HepG2 (cell line): ENCODE measurements around the gene ABCA4. TPM values are rescaled to one million over a fixed set of nuclear protein-coding genes. Genes with fewer than 3 reads are reported as not detected.
A peak's percentile ranks its signal among the peaks of the same experiment; 100 is the strongest.

ENCODE experiments used
- ARID2 ChIP-seq: sonication (generic); formaldehyde crosslinking; IDR thresholded peaks from 2 replicates; pipeline ENCODE4 v1.8.1; 2022; ENCODE audit warnings: mild to moderate bottlenecking, missing genetic modification reagents, borderline replicate concordance
- CEBPB ChIP-seq: IDR thresholded peaks from 2 replicates; pipeline ENCODE4 v1.6.1; 2011; ENCODE audit warnings: low read depth, low read length, improper control_type of control experiment, borderline replicate concordance
- CTCF ChIP-seq: sonication (generic); formaldehyde crosslinking; IDR thresholded peaks from 2 replicates; pipeline ENCODE4 v1.5.0; 2020; ENCODE audit warnings: mild to moderate bottlenecking, missing genetic modification reagents, moderate library complexity
- HNRNPK ChIP-seq: fragments of 200-400 bp; formaldehyde crosslinking; IDR thresholded peaks from 2 replicates; pipeline ENCODE4 v1.6.1; 2018; ENCODE audit warnings: low read length, low read depth, moderate library complexity, mild to moderate bottlenecking; ENCODE audit not compliant: poor library complexity, severe bottlenecking
- RCOR2 ChIP-seq: IDR thresholded peaks from 2 replicates; pipeline ENCODE4 v1.6.1; 2016; ENCODE audit warnings: missing biosample characterization, missing genetic modification reagents
- SOX5 ChIP-seq: IDR thresholded peaks from 2 replicates; pipeline ENCODE4 v1.6.1; 2016; ENCODE audit warnings: borderline replicate concordance
- ZNF598 ChIP-seq: sonication (generic); formaldehyde crosslinking; IDR thresholded peaks from 2 replicates; pipeline ENCODE4 v1.5.1; 2020; ENCODE audit warnings: mild to moderate bottlenecking, missing genetic modification reagents, borderline replicate concordance
- ZNF607 ChIP-seq: sonication (generic); formaldehyde crosslinking; IDR thresholded peaks from 2 replicates; pipeline ENCODE4 v1.5.1; 2020; ENCODE audit warnings: missing genetic modification reagents, mild to moderate bottlenecking, borderline replicate concordance
- polyA plus RNA-seq, 8 experiments: library from polyadenylated mRNA; depleted of rRNA in 3 of 8; stranded (reverse) in 7 of 8; unstranded in 1 of 8; fragments of >200 nt; fragmentation: Illumina TruSeq in 4 of 8; extraction: Trizol in 4 of 8; gene quantifications; 2 replicates each; pipeline versions ENCODE4 v1.2.1 to v1.2.3, GENCODE V29; 2011 to 2016; ENCODE audit warnings: low read depth in 4 of 8, missing spikeins in 1 of 8, mixed read lengths in 1 of 8; ENCODE audit not compliant: insufficient read depth in 1 of 8
- total RNA-seq, 5 experiments: library from RNA; depleted of rRNA; stranded (reverse); fragments of >200 nt; fragmentation: Illumina TruSeq; extraction: Trizol; gene quantifications; 2 replicates each; pipeline ENCODE4 v1.2.3, GENCODE V29; 2016; ENCODE audit warnings: low read depth in 1 of 5
- TF ChIP-seq, protein P1 (sequence below), 2 experiments: sonication (generic) in 1 of 2; formaldehyde crosslinking in 1 of 2; IDR thresholded peaks; 2 replicates each; pipeline versions ENCODE4 v1.4.0 to v1.6.1; 2016 to 2020; ENCODE audit warnings: borderline replicate concordance in 1 of 2, low read depth in 1 of 2, mild to moderate bottlenecking in 1 of 2, missing genetic modification reagents in 1 of 2
- TF ChIP-seq, protein P2 (sequence below): IDR thresholded peaks from 2 replicates; pipeline ENCODE4 v1.6.1; 2018; ENCODE audit warnings: missing genetic modification reagents, mild to moderate bottlenecking, missing compliant biosample characterization
- TF ChIP-seq, protein P3 (sequence below): sonication (generic); formaldehyde crosslinking; IDR thresholded peaks from 2 replicates; pipeline ENCODE4 v1.5.0; 2020; ENCODE audit warnings: mild to moderate bottlenecking, missing genetic modification reagents
- TF ChIP-seq, protein P4 (sequence below): IDR thresholded peaks from 2 replicates; pipeline ENCODE4 v1.6.1; 2012; ENCODE audit warnings: inconsistent platforms

ABCA4 gene
- total and polyA plus RNA-seq, 2 of the 13 experiments (the other 11 are each of a cell fraction or from before 2014, with no cell fraction given), result 0.24 to 0.67 TPM

DNA sequence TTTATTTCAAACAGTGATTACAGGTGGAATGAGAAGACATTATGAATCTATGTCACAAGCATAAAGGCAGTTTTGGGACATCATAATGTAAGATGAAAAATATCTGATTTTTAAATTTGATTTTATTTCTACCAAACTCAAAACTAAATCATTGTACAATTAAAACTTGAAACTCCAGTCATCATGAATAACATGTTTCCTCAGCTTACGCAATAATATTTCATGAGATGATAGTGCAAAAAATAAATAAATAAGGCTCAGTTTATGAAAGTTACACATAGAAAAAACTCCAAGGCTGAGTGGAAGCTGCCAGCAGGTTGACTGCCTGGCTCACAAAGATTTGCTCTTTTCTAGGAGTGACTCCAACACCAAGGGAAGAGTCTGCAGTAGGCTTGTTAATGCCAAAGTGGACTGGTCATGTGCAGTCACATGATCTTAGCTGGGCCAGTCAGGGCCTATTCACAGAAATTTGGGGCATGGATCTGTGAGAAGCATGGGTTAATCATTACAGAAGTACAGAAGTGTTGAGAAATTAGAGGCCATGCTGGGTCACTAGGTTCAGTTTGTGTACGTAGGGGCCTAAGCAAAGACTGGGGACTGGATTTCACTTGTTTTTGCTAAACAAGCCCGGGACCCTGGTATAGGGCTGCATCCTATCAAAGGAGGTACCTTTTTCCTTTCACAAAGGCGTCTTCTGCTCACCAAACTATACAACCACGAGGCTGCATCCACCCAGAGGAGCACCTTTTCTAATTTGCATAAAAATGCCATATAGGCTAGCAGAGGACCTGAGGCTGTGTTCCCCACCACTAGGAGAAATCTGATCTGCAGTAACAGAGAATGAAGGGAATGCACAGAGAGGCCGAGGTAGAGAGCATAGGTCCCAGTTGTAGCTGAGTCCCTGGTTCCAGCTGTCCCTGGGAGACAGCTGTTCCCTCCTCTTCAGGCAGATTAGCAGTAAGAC lies 4.9 kb upstream of the ABCA4 start (continued):
- TF ChIP-seq, protein P1, sequence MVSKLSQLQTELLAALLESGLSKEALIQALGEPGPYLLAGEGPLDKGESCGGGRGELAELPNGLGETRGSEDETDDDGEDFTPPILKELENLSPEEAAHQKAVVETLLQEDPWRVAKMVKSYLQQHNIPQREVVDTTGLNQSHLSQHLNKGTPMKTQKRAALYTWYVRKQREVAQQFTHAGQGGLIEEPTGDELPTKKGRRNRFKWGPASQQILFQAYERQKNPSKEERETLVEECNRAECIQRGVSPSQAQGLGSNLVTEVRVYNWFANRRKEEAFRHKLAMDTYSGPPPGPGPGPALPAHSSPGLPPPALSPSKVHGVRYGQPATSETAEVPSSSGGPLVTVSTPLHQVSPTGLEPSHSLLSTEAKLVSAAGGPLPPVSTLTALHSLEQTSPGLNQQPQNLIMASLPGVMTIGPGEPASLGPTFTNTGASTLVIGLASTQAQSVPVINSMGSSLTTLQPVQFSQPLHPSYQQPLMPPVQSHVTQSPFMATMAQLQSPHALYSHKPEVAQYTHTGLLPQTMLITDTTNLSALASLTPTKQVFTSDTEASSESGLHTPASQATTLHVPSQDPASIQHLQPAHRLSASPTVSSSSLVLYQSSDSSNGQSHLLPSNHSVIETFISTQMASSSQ (IDR thresholded peaks at IDR 0.05; ENCODE audit: low read depth), result peak; percentile 99
- TF ChIP-seq, protein P1 (CRISPR knock-in tag; IDR thresholded peaks at IDR 0.05; ENCODE audit: borderline replicate concordance), result peak; percentile 99
- TF ChIP-seq, protein P2, sequence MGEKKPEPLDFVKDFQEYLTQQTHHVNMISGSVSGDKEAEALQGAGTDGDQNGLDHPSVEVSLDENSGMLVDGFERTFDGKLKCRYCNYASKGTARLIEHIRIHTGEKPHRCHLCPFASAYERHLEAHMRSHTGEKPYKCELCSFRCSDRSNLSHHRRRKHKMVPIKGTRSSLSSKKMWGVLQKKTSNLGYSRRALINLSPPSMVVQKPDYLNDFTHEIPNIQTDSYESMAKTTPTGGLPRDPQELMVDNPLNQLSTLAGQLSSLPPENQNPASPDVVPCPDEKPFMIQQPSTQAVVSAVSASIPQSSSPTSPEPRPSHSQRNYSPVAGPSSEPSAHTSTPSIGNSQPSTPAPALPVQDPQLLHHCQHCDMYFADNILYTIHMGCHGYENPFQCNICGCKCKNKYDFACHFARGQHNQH, result 0 out of 2 replicates have a peak, but pooled peaks have one; percentile 50
- TF ChIP-seq HNRNPK (no peak), SOX5 (CRISPR knock-in tag) (peak; percentile 82; the same call in 1 of the 2 replicates), CTCF (CRISPR knock-in tag) (peak; percentile 31; the same call in 1 of the 2 replicates), RCOR2 (CRISPR knock-in tag) (0 out of 2 replicates have a peak, but pooled peaks have one; percentile 17), ARID2 (CRISPR knock-in tag) (0 out of 2 replicates have a peak, but pooled peaks have one; percentile 34), ZNF598 (CRISPR knock-in tag) (no peak), CEBPB (peak; percentile 89), ZNF607 (CRISPR knock-in tag) (peak; percentile 38; the same call in 1 of the 2 replicates)
- TF ChIP-seq, protein P3, sequence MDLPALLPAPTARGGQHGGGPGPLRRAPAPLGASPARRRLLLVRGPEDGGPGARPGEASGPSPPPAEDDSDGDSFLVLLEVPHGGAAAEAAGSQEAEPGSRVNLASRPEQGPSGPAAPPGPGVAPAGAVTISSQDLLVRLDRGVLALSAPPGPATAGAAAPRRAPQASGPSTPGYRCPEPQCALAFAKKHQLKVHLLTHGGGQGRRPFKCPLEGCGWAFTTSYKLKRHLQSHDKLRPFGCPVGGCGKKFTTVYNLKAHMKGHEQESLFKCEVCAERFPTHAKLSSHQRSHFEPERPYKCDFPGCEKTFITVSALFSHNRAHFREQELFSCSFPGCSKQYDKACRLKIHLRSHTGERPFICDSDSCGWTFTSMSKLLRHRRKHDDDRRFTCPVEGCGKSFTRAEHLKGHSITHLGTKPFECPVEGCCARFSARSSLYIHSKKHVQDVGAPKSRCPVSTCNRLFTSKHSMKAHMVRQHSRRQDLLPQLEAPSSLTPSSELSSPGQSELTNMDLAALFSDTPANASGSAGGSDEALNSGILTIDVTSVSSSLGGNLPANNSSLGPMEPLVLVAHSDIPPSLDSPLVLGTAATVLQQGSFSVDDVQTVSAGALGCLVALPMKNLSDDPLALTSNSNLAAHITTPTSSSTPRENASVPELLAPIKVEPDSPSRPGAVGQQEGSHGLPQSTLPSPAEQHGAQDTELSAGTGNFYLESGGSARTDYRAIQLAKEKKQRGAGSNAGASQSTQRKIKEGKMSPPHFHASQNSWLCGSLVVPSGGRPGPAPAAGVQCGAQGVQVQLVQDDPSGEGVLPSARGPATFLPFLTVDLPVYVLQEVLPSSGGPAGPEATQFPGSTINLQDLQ (CRISPR knock-in tag), result no peak
- TF ChIP-seq, protein P4, sequence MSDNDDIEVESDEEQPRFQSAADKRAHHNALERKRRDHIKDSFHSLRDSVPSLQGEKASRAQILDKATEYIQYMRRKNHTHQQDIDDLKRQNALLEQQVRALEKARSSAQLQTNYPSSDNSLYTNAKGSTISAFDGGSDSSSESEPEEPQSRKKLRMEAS, result peak; percentile 36; the same call in 1 of the 2 replicates
